ENCODE measurements around the gene COX18.

DNA sequence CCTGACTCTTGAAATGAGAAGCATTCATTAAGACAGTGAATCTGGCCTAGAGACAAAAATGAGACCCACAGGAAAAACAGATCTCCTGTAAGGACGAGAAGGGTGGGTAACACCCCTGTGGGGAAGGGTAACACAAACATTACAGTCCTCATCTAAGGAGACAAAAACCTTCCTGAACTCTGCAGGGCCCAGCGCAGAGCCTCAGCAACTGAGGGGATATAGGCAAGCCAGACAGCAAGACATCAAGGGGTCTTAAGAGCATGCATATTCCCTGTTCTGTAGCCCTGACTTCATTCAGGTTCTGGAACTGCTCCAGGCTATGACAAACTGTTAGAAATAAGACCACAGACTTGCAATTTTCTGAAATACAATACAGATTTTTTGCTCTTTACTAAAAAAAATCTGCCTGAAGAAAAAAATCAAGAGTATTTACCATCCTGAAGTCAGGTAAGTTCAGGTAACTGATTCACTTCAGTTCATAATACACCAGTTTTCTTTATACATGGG is 15.5 kb downstream of the COX18 start:
- TF ChIP-seq, protein P1, sequence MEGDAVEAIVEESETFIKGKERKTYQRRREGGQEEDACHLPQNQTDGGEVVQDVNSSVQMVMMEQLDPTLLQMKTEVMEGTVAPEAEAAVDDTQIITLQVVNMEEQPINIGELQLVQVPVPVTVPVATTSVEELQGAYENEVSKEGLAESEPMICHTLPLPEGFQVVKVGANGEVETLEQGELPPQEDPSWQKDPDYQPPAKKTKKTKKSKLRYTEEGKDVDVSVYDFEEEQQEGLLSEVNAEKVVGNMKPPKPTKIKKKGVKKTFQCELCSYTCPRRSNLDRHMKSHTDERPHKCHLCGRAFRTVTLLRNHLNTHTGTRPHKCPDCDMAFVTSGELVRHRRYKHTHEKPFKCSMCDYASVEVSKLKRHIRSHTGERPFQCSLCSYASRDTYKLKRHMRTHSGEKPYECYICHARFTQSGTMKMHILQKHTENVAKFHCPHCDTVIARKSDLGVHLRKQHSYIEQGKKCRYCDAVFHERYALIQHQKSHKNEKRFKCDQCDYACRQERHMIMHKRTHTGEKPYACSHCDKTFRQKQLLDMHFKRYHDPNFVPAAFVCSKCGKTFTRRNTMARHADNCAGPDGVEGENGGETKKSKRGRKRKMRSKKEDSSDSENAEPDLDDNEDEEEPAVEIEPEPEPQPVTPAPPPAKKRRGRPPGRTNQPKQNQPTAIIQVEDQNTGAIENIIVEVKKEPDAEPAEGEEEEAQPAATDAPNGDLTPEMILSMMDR (IDR thresholded peaks at IDR 0.05): no peak
- TF ChIP-seq POLR2AphosphoS5 (IDR thresholded peaks at IDR 0.05; ENCODE audit: low read depth, low read length): no peak
- TF ChIP-seq, protein P2, sequence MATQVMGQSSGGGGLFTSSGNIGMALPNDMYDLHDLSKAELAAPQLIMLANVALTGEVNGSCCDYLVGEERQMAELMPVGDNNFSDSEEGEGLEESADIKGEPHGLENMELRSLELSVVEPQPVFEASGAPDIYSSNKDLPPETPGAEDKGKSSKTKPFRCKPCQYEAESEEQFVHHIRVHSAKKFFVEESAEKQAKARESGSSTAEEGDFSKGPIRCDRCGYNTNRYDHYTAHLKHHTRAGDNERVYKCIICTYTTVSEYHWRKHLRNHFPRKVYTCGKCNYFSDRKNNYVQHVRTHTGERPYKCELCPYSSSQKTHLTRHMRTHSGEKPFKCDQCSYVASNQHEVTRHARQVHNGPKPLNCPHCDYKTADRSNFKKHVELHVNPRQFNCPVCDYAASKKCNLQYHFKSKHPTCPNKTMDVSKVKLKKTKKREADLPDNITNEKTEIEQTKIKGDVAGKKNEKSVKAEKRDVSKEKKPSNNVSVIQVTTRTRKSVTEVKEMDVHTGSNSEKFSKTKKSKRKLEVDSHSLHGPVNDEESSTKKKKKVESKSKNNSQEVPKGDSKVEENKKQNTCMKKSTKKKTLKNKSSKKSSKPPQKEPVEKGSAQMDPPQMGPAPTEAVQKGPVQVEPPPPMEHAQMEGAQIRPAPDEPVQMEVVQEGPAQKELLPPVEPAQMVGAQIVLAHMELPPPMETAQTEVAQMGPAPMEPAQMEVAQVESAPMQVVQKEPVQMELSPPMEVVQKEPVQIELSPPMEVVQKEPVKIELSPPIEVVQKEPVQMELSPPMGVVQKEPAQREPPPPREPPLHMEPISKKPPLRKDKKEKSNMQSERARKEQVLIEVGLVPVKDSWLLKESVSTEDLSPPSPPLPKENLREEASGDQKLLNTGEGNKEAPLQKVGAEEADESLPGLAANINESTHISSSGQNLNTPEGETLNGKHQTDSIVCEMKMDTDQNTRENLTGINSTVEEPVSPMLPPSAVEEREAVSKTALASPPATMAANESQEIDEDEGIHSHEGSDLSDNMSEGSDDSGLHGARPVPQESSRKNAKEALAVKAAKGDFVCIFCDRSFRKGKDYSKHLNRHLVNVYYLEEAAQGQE (IDR thresholded peaks at IDR 0.05; ENCODE audit: insufficient read depth in 1 of 2, low read depth in 2 of 2, low read length in 1 of 2): no peak
